ENCODE measurements around the gene SPTBN5.

The SPTBN5 gene

GRCh38 chr15:41839781-41840491 lies 53.9 kb downstream of the SPTBN5 start:
- TF ChIP-seq, protein P1, sequence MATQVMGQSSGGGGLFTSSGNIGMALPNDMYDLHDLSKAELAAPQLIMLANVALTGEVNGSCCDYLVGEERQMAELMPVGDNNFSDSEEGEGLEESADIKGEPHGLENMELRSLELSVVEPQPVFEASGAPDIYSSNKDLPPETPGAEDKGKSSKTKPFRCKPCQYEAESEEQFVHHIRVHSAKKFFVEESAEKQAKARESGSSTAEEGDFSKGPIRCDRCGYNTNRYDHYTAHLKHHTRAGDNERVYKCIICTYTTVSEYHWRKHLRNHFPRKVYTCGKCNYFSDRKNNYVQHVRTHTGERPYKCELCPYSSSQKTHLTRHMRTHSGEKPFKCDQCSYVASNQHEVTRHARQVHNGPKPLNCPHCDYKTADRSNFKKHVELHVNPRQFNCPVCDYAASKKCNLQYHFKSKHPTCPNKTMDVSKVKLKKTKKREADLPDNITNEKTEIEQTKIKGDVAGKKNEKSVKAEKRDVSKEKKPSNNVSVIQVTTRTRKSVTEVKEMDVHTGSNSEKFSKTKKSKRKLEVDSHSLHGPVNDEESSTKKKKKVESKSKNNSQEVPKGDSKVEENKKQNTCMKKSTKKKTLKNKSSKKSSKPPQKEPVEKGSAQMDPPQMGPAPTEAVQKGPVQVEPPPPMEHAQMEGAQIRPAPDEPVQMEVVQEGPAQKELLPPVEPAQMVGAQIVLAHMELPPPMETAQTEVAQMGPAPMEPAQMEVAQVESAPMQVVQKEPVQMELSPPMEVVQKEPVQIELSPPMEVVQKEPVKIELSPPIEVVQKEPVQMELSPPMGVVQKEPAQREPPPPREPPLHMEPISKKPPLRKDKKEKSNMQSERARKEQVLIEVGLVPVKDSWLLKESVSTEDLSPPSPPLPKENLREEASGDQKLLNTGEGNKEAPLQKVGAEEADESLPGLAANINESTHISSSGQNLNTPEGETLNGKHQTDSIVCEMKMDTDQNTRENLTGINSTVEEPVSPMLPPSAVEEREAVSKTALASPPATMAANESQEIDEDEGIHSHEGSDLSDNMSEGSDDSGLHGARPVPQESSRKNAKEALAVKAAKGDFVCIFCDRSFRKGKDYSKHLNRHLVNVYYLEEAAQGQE (IDR thresholded peaks at IDR 0.05; ENCODE audit: insufficient read depth in 1 of 2, low read depth in 2 of 2, low read length in 2 of 2) = no peak
- TF ChIP-seq POLR2AphosphoS5 (IDR thresholded peaks at IDR 0.05; ENCODE audit: low read depth, low read length) = no peak
- TF ChIP-seq SIN3A (IDR thresholded peaks at IDR 0.05; ENCODE audit: borderline replicate concordance, insufficient read depth, low read length) = no peak
- TF ChIP-seq FOXP2 (optimal IDR thresholded peaks at IDR 0.05; ENCODE audit: borderline replicate concordance, extremely low read depth, extremely low read length, insufficient read depth) = no peak
- TF ChIP-seq TAF1 (IDR thresholded peaks at IDR 0.05; ENCODE audit: borderline replicate concordance, insufficient read depth, low read length) = no peak

- TF ChIP-seq POLR2AphosphoS5 (IDR thresholded peaks at IDR 0.05; ENCODE audit: low read depth, low read length) = no peak
- no peak for TF ChIP-seq TAF1 (IDR thresholded peaks at IDR 0.05; ENCODE audit: borderline replicate concordance, insufficient read depth, low read length)
- no peak for TF ChIP-seq SIN3A (IDR thresholded peaks at IDR 0.05; ENCODE audit: borderline replicate concordance, insufficient read depth, low read length)
- TF ChIP-seq, protein P1 (IDR thresholded peaks at IDR 0.05; ENCODE audit: insufficient read depth in 1 of 2, low read depth in 2 of 2, low read length in 2 of 2) = no peak
- TF ChIP-seq FOXP2 (optimal IDR thresholded peaks at IDR 0.05; ENCODE audit: borderline replicate concordance, extremely low read depth, extremely low read length, insufficient read depth) = no peak
Measured at GRCh38 chr15:41838400-41838897, 55.4 kb downstream of the SPTBN5 start, which contains the start of gene PLA2G4B. Gene PLA2G4B, plus strand, starts transcription at chr15:41838847. Its CDS starts 67 bp downstream, at chr15:41838914.

DNA sequence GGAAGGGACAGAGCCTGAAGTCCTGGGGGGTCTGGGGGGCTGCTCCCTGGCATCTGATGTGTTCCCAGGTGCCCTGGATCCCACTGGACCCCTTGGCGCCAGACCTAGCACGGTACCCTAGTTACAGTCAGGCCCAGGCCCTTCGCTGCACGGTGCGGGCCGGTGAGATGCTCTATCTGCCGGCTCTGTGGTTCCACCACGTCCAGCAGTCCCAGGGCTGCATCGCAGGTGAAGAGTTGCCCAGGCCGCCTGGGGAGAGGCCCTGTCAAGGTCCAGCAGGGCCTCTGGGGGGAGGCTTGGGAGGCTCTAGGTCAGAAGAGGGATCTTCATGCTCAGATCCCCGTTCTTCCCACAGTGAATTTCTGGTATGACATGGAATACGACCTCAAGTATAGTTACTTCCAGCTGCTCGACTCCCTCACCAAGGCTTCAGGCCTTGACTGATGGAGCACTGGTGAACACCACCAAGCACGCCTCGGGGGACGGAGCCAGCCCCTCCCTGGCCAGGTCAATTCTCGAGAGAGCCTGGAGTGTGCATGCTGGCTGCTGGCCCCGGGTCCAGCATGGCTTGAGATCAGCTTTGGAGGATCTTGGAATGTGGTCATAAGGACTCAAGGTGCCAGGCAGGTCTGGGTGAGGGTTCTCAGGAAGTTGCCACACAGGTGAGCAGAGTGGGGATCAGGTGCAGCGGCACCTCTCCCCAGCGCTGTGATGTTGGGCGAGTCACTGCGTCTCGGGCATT lies 57.0 kb downstream of the SPTBN5 start:
- TF ChIP-seq TAF1 (IDR thresholded peaks at IDR 0.05; ENCODE audit: borderline replicate concordance, insufficient read depth, low read length) (no peak), SIN3A (IDR thresholded peaks at IDR 0.05; ENCODE audit: borderline replicate concordance, insufficient read depth, low read length) (no peak), FOXP2 (optimal IDR thresholded peaks at IDR 0.05; ENCODE audit: borderline replicate concordance, extremely low read depth, extremely low read length, insufficient read depth) (no peak), POLR2AphosphoS5 (IDR thresholded peaks at IDR 0.05; ENCODE audit: low read depth, low read length) (no peak)
- TF ChIP-seq, protein P1 (IDR thresholded peaks at IDR 0.05; ENCODE audit: insufficient read depth in 1 of 2, low read depth in 2 of 2, low read length in 2 of 2) = no peak

GRCh38 chr15:41836073-41836472 lies 57.8 kb downstream of the SPTBN5 start:
- no peak for TF ChIP-seq FOXP2 (optimal IDR thresholded peaks at IDR 0.05; ENCODE audit: borderline replicate concordance, extremely low read depth, extremely low read length, insufficient read depth)
- TF ChIP-seq, protein P1 (IDR thresholded peaks at IDR 0.05; ENCODE audit: insufficient read depth in 1 of 2, low read depth in 2 of 2, low read length in 2 of 2) = no peak
- no peak for TF ChIP-seq TAF1 (IDR thresholded peaks at IDR 0.05; ENCODE audit: borderline replicate concordance, insufficient read depth, low read length)
- TF ChIP-seq POLR2AphosphoS5 (IDR thresholded peaks at IDR 0.05; ENCODE audit: low read depth, low read length) = no peak
